ENCODE data around the gene PHB1. TPM values are rescaled to one million over a fixed set of nuclear protein-coding genes. Genes with fewer than 3 reads are reported as not detected.
"Not testable (repeated sequence)": the region's sequence is repeated elsewhere in the genome, so short reads cannot be mapped to it uniquely, and the experiment has no call there.

The PHB1 gene
- total RNA-seq, 1 experiment from 2014 or later = 303 TPM

DNA sequence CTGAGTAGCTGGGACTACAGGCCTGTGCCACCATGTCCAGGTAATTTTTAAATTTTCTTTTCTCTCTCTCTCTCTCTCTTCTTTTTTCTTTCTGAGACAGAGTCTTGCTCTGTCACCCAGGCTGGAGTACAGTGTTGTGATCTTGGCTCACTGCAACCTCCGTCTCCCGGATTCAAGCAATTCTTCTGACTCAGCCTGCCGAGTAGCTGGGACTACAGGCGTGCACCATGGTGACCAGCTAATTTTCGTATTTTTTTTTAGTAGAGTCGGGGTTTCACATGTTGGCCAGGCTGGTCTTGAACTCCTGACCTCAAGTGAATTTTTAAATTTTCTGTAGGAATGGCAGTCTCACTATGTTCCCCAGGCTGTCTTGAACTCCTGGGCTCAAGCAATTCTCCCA, 41.6 kb downstream of the PHB1 start:
- Histone ChIP-seq H3K27me3 (no peaks in the 10 kb centered on the region), H3K4me3 (no peak overlapping the region), H3K9me3 (no peaks in the 10 kb centered on the region), H3K36me3 (no peaks in the 10 kb centered on the region)
- no peak for DNase-seq

DNA sequence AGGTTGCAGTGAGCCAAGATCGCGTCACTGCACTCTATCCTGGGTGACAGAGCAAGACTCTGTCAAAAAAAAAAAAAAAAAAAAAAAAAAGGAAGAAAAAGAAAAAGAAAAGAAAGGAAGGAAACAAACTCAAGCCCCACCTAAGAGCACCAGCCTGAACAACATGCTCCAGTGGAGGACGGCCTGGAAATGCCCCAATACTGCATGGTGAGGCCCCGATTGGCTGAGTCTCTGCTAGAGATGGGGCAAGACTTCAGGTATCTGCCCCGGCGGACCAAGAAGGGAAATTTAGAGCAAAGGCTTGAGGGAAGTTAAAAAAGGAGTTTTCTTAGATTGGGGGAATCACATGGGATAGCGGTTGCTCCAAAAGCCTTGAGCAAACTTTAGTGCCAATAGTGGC, 42.3 kb downstream of the PHB1 start:
- H3K27me3 ChIP-seq = no peaks in the 10 kb centered on the region
- no peaks in the 10 kb centered on the region for H3K9me3 ChIP-seq
- no peak for DNase-seq
- no peak overlapping the region for H3K4me3 ChIP-seq
- H3K36me3 ChIP-seq = no peaks in the 10 kb centered on the region

DNA sequence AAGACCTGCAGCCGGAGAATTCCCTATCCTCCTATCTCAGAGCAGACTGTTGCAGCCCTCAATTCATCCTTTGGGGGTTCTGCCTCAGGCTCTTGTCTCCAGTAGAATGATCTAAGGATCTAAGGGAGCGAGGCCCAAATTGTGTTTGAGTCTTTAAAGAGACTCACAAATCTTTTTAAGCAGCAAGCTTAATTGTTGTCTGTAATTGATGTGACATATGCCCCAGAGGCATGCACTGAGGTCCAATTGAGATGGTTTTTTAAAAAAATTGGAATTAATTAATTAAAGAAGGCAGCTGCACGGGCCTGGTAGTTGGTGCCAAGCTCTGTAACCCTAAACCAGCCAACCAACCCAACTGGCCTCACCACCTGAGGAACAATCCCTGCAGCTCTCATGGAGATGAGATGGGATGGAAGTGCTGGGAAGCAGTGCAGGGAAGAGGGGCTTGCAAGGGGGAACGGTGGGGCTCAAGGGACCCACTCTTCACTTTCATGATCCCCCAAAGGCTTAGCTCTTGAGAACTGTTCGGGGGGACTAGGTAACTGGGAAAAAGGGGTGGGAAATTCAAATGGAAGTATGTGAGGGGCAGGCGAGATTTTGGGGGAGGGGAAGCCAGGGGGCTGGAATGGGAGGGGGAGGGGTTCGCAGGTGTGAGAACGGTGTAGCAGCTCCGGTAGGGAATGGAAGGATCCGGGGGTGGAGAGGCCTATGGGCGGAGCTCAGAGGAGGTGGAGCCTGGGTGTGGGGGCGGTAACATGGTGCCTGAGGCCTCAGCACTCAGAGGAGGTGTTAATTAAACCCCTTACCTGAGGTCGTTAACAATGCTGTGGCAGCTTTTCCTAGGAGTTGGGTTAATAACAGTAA, 43.5 kb downstream of the PHB1 start:
- H3K27me3 ChIP-seq = no peaks in the 10 kb centered on the region
- no peaks in the 10 kb centered on the region for H3K9me3 ChIP-seq
- no peak overlapping the region for H3K4me3 ChIP-seq
- no peak for DNase-seq
- H3K36me3 ChIP-seq = no peaks in the 10 kb centered on the region

DNA sequence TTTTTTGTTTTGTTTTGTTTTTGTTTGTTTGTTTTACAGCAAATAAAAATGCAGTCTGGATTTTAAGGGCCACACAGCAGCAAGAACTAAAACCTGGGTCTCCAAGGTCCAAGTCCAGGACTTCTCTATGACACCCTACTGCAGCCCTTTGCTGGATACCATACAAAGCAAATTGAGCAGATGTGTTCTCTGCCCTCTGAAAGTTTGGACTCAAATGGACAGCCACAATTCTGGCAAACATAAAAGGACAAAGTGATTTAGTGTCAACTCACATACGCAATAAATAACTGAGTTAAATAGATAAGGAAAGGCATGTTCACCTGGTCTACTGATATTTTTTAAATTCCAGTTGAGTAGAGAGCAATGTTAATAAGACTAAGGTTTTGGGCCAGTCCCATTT, 44.9 kb downstream of the PHB1 start:
- Histone ChIP-seq H3K9me3 (no peaks in the 10 kb centered on the region), H3K27me3 (no peaks in the 10 kb centered on the region), H3K4me3 (no peak overlapping the region), H3K36me3 (no peaks in the 10 kb centered on the region)
- no peak for DNase-seq

DNA sequence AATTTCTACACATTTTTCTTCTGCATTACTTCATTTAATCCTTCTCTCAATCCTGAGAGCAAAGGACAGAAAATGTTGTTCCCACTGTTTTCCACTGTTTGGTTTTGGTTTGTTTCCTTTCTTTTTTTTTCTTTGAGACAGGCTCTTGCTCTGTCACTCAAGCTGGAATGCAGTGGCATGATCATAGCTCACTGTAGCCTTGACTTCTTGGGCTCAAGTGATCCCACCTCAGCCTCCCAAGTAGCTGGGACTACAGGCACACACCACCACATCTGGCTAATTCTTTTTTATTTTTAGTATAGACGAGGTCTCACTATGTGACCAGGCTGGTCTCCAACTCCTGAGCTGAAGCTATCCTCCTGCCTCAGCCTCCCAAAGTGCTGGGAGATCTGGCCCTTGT, 45.6 kb downstream of the PHB1 start:
- Histone ChIP-seq H3K4me3 (no peak overlapping the region), H3K36me3 (no peaks in the 10 kb centered on the region), H3K9me3 (no peaks in the 10 kb centered on the region), H3K27me3 (no peaks in the 10 kb centered on the region)
- DNase-seq = no peak

DNA sequence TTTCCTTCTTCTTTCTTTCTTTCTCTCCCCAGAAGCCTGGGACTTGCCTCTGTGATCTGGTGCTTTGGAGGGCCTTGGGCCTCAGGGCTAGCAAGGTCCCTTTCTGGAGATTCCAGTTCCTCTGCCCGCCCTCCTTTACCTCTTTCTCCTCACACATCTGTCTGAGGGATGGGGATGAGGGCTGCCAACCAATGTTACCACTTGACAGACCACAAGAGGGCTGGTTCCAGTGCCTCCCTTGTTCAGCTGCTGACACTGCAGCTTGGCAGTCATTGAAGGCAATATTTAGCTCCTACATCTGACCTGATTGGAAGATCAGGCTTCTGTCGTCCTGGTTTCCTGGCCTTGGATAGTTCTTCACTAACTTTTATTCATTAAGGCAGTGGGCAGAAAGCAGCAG, 49.0 kb downstream of the PHB1 start:
- H3K9me3 ChIP-seq = no peaks in the 10 kb centered on the region
- H3K36me3 ChIP-seq = no peaks in the 10 kb centered on the region
- DNase-seq = peak; percentile 33
- H3K4me3 ChIP-seq = no peak overlapping the region
- no peaks in the 10 kb centered on the region for H3K27me3 ChIP-seq

DNA sequence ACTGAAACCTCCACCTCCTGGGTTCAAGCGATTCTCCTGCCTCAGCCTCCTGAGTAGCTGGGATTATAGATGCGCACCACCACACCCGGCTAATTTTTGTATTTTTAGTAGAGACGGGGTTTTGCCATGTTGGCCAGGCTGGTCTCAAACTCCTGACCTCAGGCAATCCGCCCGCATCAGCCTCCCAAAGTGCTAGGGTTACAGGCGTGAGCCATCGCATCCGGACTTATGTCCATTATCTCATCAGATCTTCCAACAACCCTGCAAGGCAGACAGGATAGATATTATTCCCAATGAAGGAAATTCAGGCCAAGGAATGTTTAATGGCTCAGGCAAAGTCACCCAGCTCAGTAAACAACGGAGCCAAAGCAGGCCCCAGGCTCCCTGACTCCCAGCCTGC, 49.6 kb downstream of the PHB1 start:
- H3K27me3 ChIP-seq, H3K36me3 ChIP-seq, DNase-seq, H3K4me3 ChIP-seq, H3K9me3 ChIP-seq: not testable (repeated sequence)

DNA sequence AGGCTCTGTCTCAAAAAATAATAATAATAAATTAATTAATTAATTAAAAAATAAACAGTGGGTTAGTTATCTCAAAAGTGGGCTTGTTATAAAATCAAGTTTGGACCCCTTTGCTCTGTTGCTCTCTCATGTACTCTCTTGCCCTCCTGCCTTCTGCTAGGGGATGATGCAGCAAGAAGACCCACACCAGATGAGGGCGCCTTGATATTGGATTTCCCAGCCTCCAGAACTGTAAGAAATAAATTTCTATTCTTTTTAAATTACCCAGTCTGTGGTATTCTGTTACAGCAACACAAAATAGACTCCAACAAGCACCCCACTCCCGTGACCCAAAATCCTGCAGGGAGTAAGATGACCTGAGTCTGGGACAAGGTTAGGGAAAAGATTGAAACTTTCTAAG, 50.6 kb downstream of the PHB1 start:
- Histone ChIP-seq H3K9me3 (no peaks in the 10 kb centered on the region), H3K36me3 (no peaks in the 10 kb centered on the region), H3K27me3 (no peaks in the 10 kb centered on the region), H3K4me3 (no peak overlapping the region)
- DNase-seq = no peak

DNA sequence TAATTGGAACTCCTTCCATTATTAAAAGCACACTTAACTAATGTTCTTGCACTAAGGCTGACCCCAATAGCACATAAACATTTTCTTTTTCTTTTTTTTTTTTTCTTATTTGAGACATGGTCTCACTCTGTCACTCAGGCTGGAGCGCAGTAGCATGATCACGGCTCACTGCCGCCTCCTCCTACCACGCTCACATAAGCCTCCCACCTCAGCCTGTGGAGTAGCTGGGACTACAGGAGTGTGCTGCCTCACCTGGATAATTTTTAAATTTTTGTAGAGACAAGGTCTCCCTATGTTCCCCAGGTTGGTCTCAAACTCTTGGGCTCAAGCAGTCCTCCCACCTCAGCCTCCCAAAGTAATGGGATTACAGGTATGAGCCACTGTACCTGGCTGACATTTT, 51.4 kb downstream of the PHB1 start:
- Histone ChIP-seq H3K4me3 (no peak overlapping the region), H3K27me3 (no peaks in the 10 kb centered on the region), H3K36me3 (no peaks in the 10 kb centered on the region), H3K9me3 (no peaks in the 10 kb centered on the region)
- DNase-seq = no peak

DNA sequence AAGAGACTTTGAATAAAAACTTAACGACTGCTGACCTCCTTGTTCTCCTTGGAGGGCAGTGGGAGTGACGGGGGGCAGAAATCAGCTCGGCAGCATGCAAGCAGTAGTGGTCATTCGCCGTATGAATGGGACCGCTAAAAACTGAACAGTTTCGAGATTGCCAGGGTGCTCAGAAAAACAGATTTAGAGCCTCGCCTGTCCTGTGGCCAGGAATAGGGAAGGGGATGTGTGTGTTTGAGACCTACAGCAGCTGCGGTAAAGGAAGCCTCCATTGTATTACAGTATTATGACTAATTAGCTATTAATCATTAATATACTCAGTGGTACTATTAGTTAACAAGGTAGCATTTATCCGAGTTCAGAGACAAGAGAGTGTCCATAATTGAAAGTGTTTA, 52.0 kb downstream of the PHB1 start:
- no peaks in the 10 kb centered on the region for H3K27me3 ChIP-seq
- H3K36me3 ChIP-seq = no peaks in the 10 kb centered on the region
- DNase-seq = no peak
- peak overlapping the region; percentile 73 for H3K4me3 ChIP-seq
- H3K9me3 ChIP-seq = no peaks in the 10 kb centered on the region

DNA sequence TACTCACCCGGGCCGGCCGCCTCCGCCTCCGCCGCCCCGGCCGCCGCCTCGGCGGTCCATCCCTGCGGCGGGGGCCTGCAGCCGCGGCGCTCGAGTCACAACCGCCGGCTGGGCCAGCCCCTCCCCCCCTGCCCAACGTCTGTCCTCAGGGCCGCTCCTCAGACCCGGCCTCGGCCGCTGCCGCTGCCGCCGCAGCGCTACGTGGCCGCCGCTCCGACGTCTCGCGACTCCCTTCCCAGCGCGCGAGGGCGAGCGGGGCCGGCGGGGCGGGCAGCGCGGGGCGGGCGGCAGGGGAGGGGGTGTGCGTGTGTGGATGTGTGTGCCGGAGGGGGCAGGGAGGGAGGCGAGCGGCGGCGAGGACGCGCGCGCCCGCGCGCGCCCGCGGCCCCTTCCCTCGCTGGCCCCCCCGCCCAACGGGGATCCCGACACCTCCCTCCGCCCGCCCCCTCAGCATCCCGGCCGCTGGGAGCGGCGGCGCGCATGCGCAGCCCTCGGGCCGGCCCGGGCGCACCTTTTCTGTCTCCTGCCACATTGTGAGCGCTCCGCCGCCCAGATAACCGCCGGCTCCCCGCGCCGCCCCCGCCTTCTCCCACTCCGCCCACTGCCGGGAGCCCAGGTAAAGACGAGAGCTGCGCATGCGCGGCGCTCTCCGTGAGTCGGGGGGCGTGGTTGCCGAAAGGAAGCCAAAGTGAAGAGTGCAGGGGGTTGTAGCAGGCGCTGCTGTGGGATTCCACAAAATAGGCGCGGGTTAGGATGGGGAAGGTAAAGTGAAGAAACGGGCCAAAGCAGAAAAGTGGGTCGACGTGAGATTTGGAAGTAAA, 52.6 kb downstream of the PHB1 start, which contains the start of gene ZNF652:
Gene ZNF652, minus strand, starts transcription at position 349 of the 821 bp plus-strand sequence. CDS start 44,525 bp downstream, outside the sequence.
- Histone ChIP-seq H3K27me3 (no peaks in the 10 kb centered on the region), H3K4me3 (peak within 1 kb of the TSS; percentile 88), H3K9me3 (no peaks in the 10 kb centered on the region), H3K36me3 (no peaks in the 10 kb centered on the region)
- DNase-seq = peak; percentile 93

DNA sequence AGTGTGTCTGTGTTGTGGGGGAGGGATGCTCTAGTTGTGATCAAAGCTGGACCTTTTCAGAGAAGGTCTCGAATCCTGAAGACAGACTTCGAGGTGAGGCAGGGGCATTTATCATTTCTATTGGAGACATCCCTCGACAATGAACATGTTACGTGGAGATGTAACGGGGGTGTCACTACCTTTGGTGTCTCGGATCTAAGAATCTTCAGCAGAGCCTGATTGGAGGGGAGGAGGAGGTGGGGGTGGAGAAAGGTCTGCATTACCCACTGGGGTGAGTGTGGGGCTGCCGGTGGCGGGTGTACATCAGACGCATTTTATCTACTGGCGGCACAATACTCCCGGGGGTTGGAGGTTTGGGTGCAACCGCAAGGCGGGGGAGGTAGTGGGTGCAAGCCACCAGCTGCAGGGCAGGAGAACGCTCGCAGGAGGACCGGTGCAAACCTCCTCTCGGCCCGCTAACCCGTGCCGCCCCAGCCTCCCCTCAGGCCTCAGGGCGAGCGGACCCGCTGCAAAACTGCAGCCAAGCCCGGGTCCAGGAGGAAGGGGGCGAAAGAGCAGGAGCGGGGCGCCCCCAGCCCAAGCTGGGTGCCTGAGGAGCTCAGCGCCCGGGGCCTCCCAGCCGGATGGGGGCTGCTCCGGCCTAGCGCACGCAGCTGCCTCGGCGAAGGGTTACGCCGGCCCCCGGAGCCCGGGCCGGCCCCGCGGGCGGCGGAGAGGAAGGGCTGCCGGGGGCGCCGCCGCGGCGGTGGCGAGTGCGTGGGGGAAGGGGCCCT, 53.4 kb downstream of the PHB1 start:
- Histone ChIP-seq H3K4me3 (peak overlapping the region; percentile 88), H3K36me3 (no peaks in the 10 kb centered on the region), H3K9me3 (no peaks in the 10 kb centered on the region), H3K27me3 (no peaks in the 10 kb centered on the region)
- peak; percentile 39 for DNase-seq

DNA sequence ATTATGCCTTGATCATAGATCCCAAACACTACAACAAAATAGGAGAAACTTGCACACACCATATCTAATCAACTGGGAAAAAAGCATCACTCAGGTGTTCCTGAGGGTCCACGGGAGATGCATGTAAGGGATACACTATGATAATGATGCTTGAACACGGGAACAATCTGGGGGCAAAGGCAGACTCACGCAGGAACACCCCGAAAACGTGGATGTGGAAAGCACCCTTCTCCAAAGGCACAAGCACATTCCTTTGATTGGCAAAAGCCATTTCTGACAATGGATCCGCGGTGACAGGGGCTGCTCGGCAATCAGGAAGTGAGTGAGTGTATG, 53.9 kb downstream of the PHB1 start:
- H3K36me3 ChIP-seq = no peaks in the 10 kb centered on the region
- DNase-seq = peak; percentile 44
- peak overlapping the region; percentile 88 for H3K4me3 ChIP-seq
- H3K9me3 ChIP-seq = no peaks in the 10 kb centered on the region
- no peaks in the 10 kb centered on the region for H3K27me3 ChIP-seq

DNA sequence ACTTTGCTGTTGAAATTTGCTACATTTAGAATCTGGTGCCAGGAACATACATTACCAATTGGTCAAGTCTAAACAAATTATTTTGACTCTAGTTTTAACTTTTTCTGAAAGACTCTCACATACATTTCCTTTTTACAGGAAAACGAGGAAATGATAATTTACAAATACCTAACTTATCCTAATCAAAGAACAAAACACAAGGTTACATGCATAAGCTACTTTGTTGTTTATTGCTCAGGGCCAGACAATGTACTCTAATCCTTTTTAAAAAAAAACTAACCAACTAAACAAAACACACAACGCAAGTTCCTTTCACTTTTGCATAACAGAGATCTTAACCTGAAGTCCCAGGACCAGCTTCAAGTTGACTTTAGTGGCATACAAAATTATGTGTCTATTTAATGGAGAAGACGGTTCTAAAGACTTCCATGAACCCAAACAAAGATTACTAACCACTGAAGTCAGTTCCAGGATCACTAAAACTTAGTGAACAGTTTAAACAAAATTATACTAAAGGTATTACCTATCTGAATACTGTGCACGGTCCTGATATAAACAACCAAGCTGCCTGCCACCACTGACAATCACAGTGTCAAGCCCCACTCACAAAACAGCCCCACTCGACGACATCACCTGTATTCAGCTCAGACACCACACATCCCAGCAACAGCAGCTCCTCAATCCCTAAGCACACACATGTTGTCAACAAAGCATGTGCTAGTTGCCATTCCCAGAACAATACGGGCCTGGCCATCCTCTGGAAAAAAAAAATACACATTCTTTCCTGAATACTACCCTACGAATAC, 54.5 kb downstream of the PHB1 start:
- no peak for DNase-seq
- Histone ChIP-seq H3K27me3 (no peaks in the 10 kb centered on the region), H3K9me3 (no peaks in the 10 kb centered on the region), H3K36me3 (no peaks in the 10 kb centered on the region), H3K4me3 (peak overlapping the region; percentile 88)

DNA sequence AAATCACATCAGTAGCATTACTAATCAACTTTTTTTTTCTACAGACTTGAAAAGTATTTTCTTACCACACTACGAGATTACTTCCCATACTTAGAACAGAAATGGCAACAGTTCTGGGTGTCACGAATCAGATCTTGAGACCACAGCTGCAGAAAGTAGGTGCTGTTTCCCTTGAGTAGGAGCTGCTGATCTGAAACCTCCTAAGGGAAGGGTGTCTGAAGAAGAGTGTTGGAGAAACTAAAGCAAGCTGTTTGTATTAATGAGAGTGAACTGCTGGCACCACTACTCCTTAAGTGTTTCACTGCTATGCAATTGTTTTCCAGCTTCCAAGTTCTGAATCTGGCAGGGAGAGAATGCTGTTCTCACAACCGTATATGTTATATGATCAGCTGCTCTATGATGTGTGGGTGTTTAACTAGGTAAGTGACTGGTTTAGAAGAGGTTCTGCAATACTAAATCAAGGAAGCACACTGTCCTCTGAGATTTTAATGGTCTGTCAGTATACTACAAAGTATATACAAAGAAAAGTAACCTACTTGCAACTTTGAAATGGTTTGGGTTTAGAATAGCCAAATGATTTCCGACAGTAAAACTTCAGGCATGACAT, 55.9 kb downstream of the PHB1 start:
- Histone ChIP-seq H3K36me3 (no peaks in the 10 kb centered on the region), H3K9me3 (no peaks in the 10 kb centered on the region), H3K4me3 (no peak overlapping the region), H3K27me3 (no peaks in the 10 kb centered on the region)
- DNase-seq = no peak

DNA sequence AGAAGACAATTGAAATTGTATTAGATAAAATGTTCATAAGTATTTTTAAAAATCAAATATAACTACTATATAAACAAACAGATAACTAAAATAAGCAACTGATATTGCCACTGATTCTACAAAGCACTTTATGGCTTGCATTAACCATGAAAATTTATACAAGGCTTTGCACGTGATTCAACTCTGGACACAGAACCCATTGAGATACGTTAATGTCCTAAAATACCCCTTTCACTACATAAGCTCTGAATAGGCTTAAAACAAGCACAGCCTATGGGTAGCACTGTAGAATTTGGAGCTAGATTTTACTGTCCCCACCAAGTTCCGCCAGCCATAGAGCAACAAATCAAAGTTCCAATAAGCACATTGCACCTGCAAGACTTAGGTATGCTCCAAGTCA, 57.2 kb downstream of the PHB1 start:
- no peaks in the 10 kb centered on the region for H3K36me3 ChIP-seq
- no peak overlapping the region for H3K4me3 ChIP-seq
- H3K27me3 ChIP-seq = no peaks in the 10 kb centered on the region
- no peaks in the 10 kb centered on the region for H3K9me3 ChIP-seq
- no peak for DNase-seq
